Panc1 (cell line): ENCODE measurements around the gene TAF13.

Experiments used
- POLR2AphosphoS5 ChIP-seq: IDR thresholded peaks from 2 replicates; pipeline ENCODE4 v1.6.1; 2012; ENCODE audit warnings: mild to moderate bottlenecking, low read depth, low read length, moderate library complexity
- TF ChIP-seq, protein P1 (sequence below): fragments of 450-650 bp; IDR thresholded peaks from 2 replicates; pipeline ENCODE4 v1.5.1; 2017; ENCODE audit warnings: mild to moderate bottlenecking

DNA sequence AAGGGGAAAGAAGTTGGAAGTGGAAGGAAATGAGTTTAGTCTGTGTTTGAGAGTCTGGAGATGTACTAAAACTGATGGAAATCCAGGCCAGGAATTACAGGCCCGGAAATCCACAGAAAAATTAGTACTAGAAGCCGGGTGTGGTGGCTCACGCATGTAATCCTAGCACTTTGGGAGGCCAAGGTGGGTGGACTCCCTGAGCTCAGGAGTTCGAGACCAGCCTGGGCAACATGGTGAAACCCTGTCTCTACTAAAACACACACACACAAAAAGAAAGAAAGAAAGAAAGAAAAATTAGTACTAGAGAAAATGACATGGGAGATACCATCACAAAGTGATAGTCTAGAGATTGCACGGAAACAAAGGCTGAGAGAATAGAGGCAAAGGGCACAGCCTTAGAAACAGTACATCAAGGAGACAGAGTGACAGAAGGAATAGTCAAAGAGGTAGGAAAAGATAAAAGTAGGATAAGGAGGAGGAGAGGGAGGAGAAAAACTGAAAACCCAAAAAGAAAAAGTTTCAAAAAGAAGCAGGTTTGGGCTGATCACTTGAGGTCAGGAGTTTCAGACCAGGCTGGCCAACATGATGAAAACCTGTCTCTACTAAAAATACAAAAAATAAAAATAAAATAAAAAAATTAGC, 4.8 kb upstream of the TAF13 start:
- TF ChIP-seq, protein P1, sequence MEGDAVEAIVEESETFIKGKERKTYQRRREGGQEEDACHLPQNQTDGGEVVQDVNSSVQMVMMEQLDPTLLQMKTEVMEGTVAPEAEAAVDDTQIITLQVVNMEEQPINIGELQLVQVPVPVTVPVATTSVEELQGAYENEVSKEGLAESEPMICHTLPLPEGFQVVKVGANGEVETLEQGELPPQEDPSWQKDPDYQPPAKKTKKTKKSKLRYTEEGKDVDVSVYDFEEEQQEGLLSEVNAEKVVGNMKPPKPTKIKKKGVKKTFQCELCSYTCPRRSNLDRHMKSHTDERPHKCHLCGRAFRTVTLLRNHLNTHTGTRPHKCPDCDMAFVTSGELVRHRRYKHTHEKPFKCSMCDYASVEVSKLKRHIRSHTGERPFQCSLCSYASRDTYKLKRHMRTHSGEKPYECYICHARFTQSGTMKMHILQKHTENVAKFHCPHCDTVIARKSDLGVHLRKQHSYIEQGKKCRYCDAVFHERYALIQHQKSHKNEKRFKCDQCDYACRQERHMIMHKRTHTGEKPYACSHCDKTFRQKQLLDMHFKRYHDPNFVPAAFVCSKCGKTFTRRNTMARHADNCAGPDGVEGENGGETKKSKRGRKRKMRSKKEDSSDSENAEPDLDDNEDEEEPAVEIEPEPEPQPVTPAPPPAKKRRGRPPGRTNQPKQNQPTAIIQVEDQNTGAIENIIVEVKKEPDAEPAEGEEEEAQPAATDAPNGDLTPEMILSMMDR, result no peak
- no peak for TF ChIP-seq POLR2AphosphoS5
